GM12875 (cell line): Measurements from ENCODE around the gene NEBL.
"Not testable (repeated sequence)": the region's sequence is repeated elsewhere in the genome, so short reads cannot be mapped to it uniquely, and the experiment has no call there.

ENCODE experiments used
- H3K4me3 ChIP-seq: one replicate; pipeline ENCODE4 v1.5.1; 2011; ENCODE audit warnings: low read depth, low read length, control low read depth
- CTCF ChIP-seq: IDR thresholded peaks from 2 replicates; pipeline ENCODE4 v1.5.1; 2011; ENCODE audit warnings: low read depth, mild to moderate bottlenecking, control low read depth, inconsistent platforms, low read length, moderate library complexity, borderline replicate concordance; ENCODE audit not compliant: insufficient read depth

The NEBL gene

GRCh38 chr10:20897146-20897825, at the start of gene NEBL:
NEBL (minus strand) TSS chr10:20897311; CDS start chr10:20897205, 106 bp downstream.
- TF ChIP-seq CTCF: no peak
- H3K4me3 ChIP-seq: no peak within 1 kb of the TSS

GRCh38 chr10:20945546-20946332, 48.6 kb upstream of the NEBL start:
- TF ChIP-seq CTCF: no peak
- no peak overlapping the region for H3K4me3 ChIP-seq

- no peak overlapping the region for H3K4me3 ChIP-seq
- no peak for TF ChIP-seq CTCF
Measured at GRCh38 chr10:20944789-20945502, 47.8 kb upstream of the NEBL start.

- H3K4me3 ChIP-seq: not testable (repeated sequence)
Measured at GRCh38 chr10:20939414-20939813, 42.3 kb upstream of the NEBL start.

GRCh38 chr10:20936396-20936795, 39.3 kb upstream of the NEBL start:
- no peak overlapping the region for H3K4me3 ChIP-seq
- TF ChIP-seq CTCF: no peak

GRCh38 chr10:20935931-20936330, 38.8 kb upstream of the NEBL start:
- no peak for TF ChIP-seq CTCF
- H3K4me3 ChIP-seq: no peak overlapping the region

GRCh38 chr10:20935301-20935700, 38.2 kb upstream of the NEBL start:
- no peak overlapping the region for H3K4me3 ChIP-seq
- no peak for TF ChIP-seq CTCF
